IPS-18a (cell line): ENCODE results near the gene WDR47.
"Not testable (repeated sequence)": the region's sequence is repeated elsewhere in the genome, so short reads cannot be mapped to it uniquely, and the experiment has no call there.

ENCODE experiments used
- H3K27ac ChIP-seq: one replicate; pipeline ENCODE4 v1.5.1; 2013; ENCODE audit warnings: low read length
- H3K27me3 ChIP-seq: one replicate; pipeline ENCODE4 v1.6.1; 2013; ENCODE audit warnings: mild to moderate bottlenecking, low read length; ENCODE audit not compliant: control insufficient read depth, insufficient read depth
- H3K36me3 ChIP-seq: one replicate; pipeline ENCODE4 v1.6.1; 2013; ENCODE audit warnings: low read depth, low read length; ENCODE audit not compliant: control insufficient read depth
- H3K4me1 ChIP-seq: one replicate; pipeline ENCODE4 v1.6.1; 2013; ENCODE audit warnings: low read depth, low read length; ENCODE audit not compliant: control insufficient read depth
- H3K4me3 ChIP-seq: one replicate; pipeline ENCODE4 v1.5.1; 2013; ENCODE audit warnings: low read length
- H3K9ac ChIP-seq: one replicate; pipeline ENCODE4 v1.6.1; 2013; ENCODE audit warnings: mild to moderate bottlenecking, low read length, moderate library complexity
- H3K9me3 ChIP-seq: one replicate; pipeline ENCODE4 v1.6.1; 2013; ENCODE audit warnings: low read depth, low read length; ENCODE audit not compliant: control insufficient read depth

WDR47 gene

GRCh38 chr1:109017719-109018118, 24.2 kb downstream of the WDR47 start:
- not testable (repeated sequence) for H3K4me1 ChIP-seq, H3K4me3 ChIP-seq, H3K36me3 ChIP-seq, H3K27ac ChIP-seq, H3K27me3 ChIP-seq, H3K9me3 ChIP-seq, H3K9ac ChIP-seq

GRCh38 chr1:109017134-109017533, 24.8 kb downstream of the WDR47 start:
- Histone ChIP-seq H3K36me3 (no peaks in the 10 kb centered on the region), H3K9ac (no peak overlapping the region), H3K4me1 (no peaks in the 10 kb centered on the region), H3K9me3 (no peaks in the 10 kb centered on the region), H3K27me3 (no peaks in the 10 kb centered on the region), H3K27ac (no peak overlapping the region), H3K4me3 (no peak overlapping the region)

- H3K27ac ChIP-seq: no peak overlapping the region
- H3K9me3 ChIP-seq: no peaks in the 10 kb centered on the region
- H3K27me3 ChIP-seq: no peaks in the 10 kb centered on the region
- no peaks in the 10 kb centered on the region for H3K4me1 ChIP-seq
- H3K4me3 ChIP-seq: no peak overlapping the region
- peaks cover 7% of the 10 kb centered on the region for H3K36me3 ChIP-seq
- no peak overlapping the region for H3K9ac ChIP-seq
These were observed 30.6 kb downstream of the WDR47 start for GRCh38 chr1:109011335-109011734.

- not testable (repeated sequence) for H3K9ac ChIP-seq, H3K27ac ChIP-seq, H3K27me3 ChIP-seq, H3K4me3 ChIP-seq, H3K36me3 ChIP-seq, H3K9me3 ChIP-seq, H3K4me1 ChIP-seq
These were observed 45.3 kb downstream of the WDR47 start for GRCh38 chr1:108996622-108997021.

DNA sequence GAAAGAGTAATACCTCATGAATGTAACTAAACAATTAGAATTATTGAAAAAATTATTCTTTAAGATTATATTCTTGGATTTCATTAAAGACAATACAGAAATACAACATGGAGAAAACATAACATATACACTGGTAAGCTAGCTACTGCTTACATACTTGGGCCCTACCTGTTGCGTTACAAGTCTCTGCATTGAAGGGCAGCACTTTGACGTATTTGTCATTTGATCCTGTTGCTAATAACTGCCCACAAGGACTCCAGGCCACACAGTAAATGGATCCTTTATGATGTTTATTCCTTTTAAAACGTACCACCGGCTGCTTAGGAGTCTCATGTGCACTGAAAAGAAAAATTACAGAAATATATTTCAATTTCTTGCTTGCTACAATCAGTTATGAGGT, 58.8 kb downstream of the WDR47 start:
- no peak overlapping the region for H3K27ac ChIP-seq
- no peaks in the 10 kb centered on the region for H3K36me3 ChIP-seq
- H3K27me3 ChIP-seq: no peaks in the 10 kb centered on the region
- H3K4me3 ChIP-seq: no peak overlapping the region
- no peaks in the 10 kb centered on the region for H3K9me3 ChIP-seq
- no peak overlapping the region for H3K9ac ChIP-seq
- no peaks in the 10 kb centered on the region for H3K4me1 ChIP-seq

GRCh38 chr1:108976658-108977057, 65.2 kb downstream of the WDR47 start:
- Histone ChIP-seq H3K9me3 (no peaks in the 10 kb centered on the region), H3K4me1 (no peaks in the 10 kb centered on the region), H3K27me3 (no peaks in the 10 kb centered on the region), H3K4me3 (no peak overlapping the region), H3K27ac (no peak overlapping the region), H3K9ac (no peak overlapping the region), H3K36me3 (no peaks in the 10 kb centered on the region)

GRCh38 chr1:108972951-108973350, 69.0 kb downstream of the WDR47 start:
- Histone ChIP-seq H3K9ac (no peak overlapping the region), H3K4me1 (peaks cover 5% of the 10 kb centered on the region), H3K36me3 (peaks cover 4% of the 10 kb centered on the region), H3K4me3 (no peak overlapping the region), H3K27me3 (no peaks in the 10 kb centered on the region), H3K9me3 (no peaks in the 10 kb centered on the region), H3K27ac (no peak overlapping the region)

DNA sequence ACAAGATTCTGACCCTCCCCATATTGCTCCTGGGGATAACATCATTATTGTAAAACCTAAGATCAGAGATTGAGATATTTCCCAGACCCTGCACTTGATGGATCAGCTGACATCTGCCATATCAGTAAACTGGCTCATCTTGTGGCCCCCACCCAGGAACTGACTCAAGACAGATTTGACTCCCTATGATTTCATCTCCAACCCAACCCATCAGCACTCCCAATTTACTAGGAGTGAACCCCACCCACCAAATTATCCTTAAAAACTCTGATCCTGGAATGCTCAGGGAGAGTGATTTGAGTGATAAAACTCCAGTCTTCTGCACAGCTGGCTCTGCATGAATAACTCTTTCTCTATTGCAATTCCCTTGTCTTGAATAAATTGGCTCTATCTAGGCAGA, 72.6 kb downstream of the WDR47 start:
- Histone ChIP-seq H3K36me3 (peaks cover 4% of the 10 kb centered on the region), H3K27me3 (peaks cover 1% of the 10 kb centered on the region), H3K9me3 (no peaks in the 10 kb centered on the region), H3K4me3 (no peak overlapping the region), H3K9ac (no peak overlapping the region), H3K4me1 (peaks cover 5% of the 10 kb centered on the region), H3K27ac (no peak overlapping the region)

GRCh38 chr1:108963052-108963686, 78.7 kb downstream of the WDR47 start, which contains the start of gene CLCC1:
Gene CLCC1 (minus strand): TSS chr1:108963484. CDS start chr1:108950437, 13,047 bp downstream.
- H3K27ac ChIP-seq: no peak within 1 kb of the TSS
- no peaks in the 10 kb centered on the region for H3K9me3 ChIP-seq
- H3K27me3 ChIP-seq: peaks cover 8% of the 10 kb centered on the region
- peak within 1 kb of the TSS; percentile 85 for H3K4me3 ChIP-seq
- H3K4me1 ChIP-seq: peaks cover 6% of the 10 kb centered on the region
- H3K36me3 ChIP-seq: no peaks in the 10 kb centered on the region
- peak within 1 kb of the TSS; percentile 79 for H3K9ac ChIP-seq

GRCh38 chr1:108962681-108963051, 79.2 kb downstream of the WDR47 start:
- Histone ChIP-seq H3K27me3 (peaks cover 8% of the 10 kb centered on the region), H3K9me3 (no peaks in the 10 kb centered on the region), H3K9ac (peak overlapping the region; percentile 79), H3K27ac (no peak overlapping the region), H3K4me1 (peaks cover 6% of the 10 kb centered on the region), H3K4me3 (peak overlapping the region; percentile 85), H3K36me3 (no peaks in the 10 kb centered on the region)

DNA sequence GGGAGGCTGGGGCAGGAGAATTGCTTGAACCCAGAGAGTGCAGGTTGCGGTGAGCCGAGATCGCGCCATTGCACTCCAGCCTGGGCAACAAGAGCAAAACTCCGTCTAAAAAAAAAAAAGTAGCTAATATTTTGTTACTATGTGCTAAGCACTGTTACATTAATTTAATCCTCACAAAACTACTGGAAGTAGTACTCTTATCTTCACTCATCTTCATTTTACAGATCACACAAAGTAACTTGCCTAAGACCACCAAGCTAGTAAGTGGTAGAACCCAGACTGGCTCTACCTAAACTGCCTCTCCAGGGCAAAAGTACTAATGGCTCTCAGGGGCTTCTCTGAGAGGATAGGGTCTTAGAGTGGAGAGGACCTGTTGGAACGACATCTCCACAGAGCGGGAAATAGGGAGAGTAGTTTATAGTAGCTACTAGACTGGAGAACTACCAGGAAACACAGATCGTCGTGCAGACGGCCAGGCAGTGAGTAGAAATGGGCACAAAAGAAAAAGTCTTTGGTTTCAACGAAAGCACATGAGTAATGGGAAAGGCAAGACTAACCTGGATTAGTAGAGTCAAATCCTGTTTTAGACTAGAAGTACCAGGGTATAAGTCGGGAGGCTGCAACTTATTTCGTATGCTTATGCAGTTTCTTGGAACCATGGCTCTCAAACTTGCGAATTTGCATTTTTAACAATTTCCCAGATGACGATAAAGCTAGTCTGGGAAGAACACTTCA, 80.0 kb downstream of the WDR47 start:
- Histone ChIP-seq H3K9ac (peak overlapping the region; percentile 79), H3K36me3 (no peaks in the 10 kb centered on the region), H3K27me3 (peaks cover 8% of the 10 kb centered on the region), H3K27ac (no peak overlapping the region), H3K4me1 (peaks cover 6% of the 10 kb centered on the region), H3K4me3 (peak overlapping the region; percentile 85), H3K9me3 (no peaks in the 10 kb centered on the region)

GRCh38 chr1:108961198-108961597, 80.7 kb downstream of the WDR47 start:
- Histone ChIP-seq H3K9ac (no peak overlapping the region), H3K27ac (no peak overlapping the region), H3K36me3 (no peaks in the 10 kb centered on the region), H3K4me1 (peaks cover 6% of the 10 kb centered on the region), H3K4me3 (no peak overlapping the region), H3K9me3 (no peaks in the 10 kb centered on the region), H3K27me3 (peaks cover 8% of the 10 kb centered on the region)
